Spleen (tissue), 7 donors: ENCODE results near the gene BRD4.

Source experiments
- POLR2A ChIP-seq, 3 donors: fragments of 450-650 bp; IDR thresholded peaks; one replicate each; pipeline ENCODE4 v1.5.1; 2017; ENCODE audit warnings: antibody characterized with exemption in 3 of 3, mild to moderate bottlenecking in 1 of 3
- TF ChIP-seq, protein P1 (sequence below), 11 experiments: fragments of 200-600 bp in 7 of 11; fragments of 450-650 bp in 4 of 11; sonication (generic) in 4 of 11; IDR thresholded peaks in 8 of 11; conservative IDR thresholded peaks in 3 of 11; 1 replicate in 7 of 11; 2 replicates in 4 of 11; pipeline versions ENCODE4 v1.4.0 to v1.8.0; 2016 to 2021; ENCODE audit warnings: antibody characterized with exemption in 11 of 11, inconsistent platforms in 4 of 11, mild to moderate bottlenecking in 1 of 11
- donor health status: DM: no; HTN: no; CAD: no; lungs with moderate emphysema.
- donor health status: DM: no; HTN: no; CAD: no.
- donor health status: DM: no; HTN: no; CAD: no.

DNA sequence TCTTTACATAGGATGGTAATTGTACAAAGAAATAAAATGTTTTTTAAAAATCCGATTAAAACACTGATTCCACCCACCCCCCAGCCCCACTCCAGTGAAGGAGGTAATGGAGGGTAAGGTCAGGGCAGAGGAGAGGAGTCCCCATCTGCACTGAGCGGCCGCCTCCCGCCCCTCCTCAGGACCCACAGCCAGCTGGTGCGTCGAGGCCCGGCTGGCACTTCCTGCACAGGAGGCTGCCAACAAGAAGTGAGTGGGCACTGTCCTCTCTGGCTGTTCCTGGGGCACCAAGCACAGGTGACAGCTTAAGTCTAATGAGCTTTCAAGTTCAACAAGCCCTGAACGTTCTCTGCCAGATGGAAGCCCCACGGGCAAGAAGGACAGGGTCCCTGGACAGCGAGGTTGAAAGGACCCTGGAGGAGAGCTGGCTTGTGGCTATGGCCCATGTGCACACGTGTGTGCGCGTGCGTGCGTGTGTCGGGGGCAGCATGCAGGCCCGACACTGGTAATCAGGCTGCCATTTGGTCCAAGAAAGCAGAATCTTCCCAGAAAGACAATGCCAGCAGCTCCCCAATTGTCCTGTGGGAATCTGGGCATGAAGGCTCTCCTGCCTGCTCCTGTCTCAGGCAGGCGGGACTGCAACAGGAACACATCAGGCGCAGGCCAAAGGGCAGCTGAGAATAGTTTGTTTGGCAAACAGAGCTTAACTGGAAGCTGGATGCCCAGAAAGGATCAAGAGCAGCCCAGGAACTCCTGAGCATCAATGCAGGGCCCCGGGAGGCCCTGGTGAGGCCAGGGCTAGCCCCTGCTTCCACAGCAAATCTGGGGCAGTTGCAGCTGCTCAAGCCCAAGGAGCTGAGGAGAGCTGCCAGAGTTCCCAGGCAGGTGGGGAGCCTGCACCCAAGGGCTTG is 85.0 kb downstream of the BRD4 start:
- TF ChIP-seq, protein P1, sequence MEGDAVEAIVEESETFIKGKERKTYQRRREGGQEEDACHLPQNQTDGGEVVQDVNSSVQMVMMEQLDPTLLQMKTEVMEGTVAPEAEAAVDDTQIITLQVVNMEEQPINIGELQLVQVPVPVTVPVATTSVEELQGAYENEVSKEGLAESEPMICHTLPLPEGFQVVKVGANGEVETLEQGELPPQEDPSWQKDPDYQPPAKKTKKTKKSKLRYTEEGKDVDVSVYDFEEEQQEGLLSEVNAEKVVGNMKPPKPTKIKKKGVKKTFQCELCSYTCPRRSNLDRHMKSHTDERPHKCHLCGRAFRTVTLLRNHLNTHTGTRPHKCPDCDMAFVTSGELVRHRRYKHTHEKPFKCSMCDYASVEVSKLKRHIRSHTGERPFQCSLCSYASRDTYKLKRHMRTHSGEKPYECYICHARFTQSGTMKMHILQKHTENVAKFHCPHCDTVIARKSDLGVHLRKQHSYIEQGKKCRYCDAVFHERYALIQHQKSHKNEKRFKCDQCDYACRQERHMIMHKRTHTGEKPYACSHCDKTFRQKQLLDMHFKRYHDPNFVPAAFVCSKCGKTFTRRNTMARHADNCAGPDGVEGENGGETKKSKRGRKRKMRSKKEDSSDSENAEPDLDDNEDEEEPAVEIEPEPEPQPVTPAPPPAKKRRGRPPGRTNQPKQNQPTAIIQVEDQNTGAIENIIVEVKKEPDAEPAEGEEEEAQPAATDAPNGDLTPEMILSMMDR (IDR thresholded peaks at IDR 0.05 in 8 of 11, conservative IDR thresholded peaks at IDR 0.05 in 3 of 11), result no peak
- TF ChIP-seq POLR2A (IDR thresholded peaks at IDR 0.05), result no peak
